Activated CD4-positive, alpha-beta T cell treated with anti-CD3 and anti-CD28 coated beads for 1 hour (primary cell): ENCODE results near the gene LCN6.
"Not testable (repeated sequence)": the region's sequence is repeated elsewhere in the genome, so short reads cannot be mapped to it uniquely, and the experiment has no call there.

Experiments used
- DNase-seq: peaks from one replicate; pipeline ENCODE4 v3.0.0-alpha.2; 2020

LCN6 gene

GRCh38 chr9:136704741-136705140, 43.6 kb downstream of the LCN6 start:
- not testable (repeated sequence) for DNase-seq

GRCh38 chr9:136703276-136703860, 45.0 kb downstream of the LCN6 start:
- DNase-seq = no peak

GRCh38 chr9:136701668-136702053, 46.7 kb downstream of the LCN6 start:
- DNase-seq = no peak

- no peak for DNase-seq
Observed at GRCh38 chr9:136700959-136701667, 47.2 kb downstream of the LCN6 start.

GRCh38 chr9:136700304-136700703, 48.0 kb downstream of the LCN6 start:
- no peak for DNase-seq

GRCh38 chr9:136698635-136699246, 49.6 kb downstream of the LCN6 start:
- no peak for DNase-seq

- no peak for DNase-seq
Observed at GRCh38 chr9:136697821-136698526, 50.4 kb downstream of the LCN6 start.

GRCh38 chr9:136697146-136697820, 51.0 kb downstream of the LCN6 start:
- no peak for DNase-seq

- DNase-seq = no peak
Observed at GRCh38 chr9:136696502-136696901, 51.8 kb downstream of the LCN6 start.

- no peak for DNase-seq
Observed at GRCh38 chr9:136695955-136696354, 52.4 kb downstream of the LCN6 start.

- no peak for DNase-seq
Observed at GRCh38 chr9:136695435-136695895, 52.9 kb downstream of the LCN6 start.

- DNase-seq = no peak
Observed at GRCh38 chr9:136694872-136695247, 53.5 kb downstream of the LCN6 start.

GRCh38 chr9:136694163-136694871, 54.0 kb downstream of the LCN6 start:
- no peak for DNase-seq
